Kidney (tissue), 14 donors: ENCODE results near the gene PSEN1. TPM values are rescaled to one million over a fixed set of nuclear protein-coding genes. Genes with fewer than 3 reads are reported as not detected.

Experiments
- DNase-seq, 5 donors: peaks; one replicate each; pipeline ENCODE4 v3.0.0-alpha.2; 2013 to 2020
- FAIRE-seq: peaks from 2 replicates; lab custom pipeline; 2012; peaks lifted over from hg19 to GRCh38; lab: Jason Lieb, UNC
- H3K27ac ChIP-seq, 2 donors: one replicate each; pipeline ENCODE4 v1.7.0; 2013; ENCODE audit warnings: low read depth in 2 of 2, low read length in 2 of 2, inconsistent platforms in 1 of 2
- H3K27me3 ChIP-seq: one replicate; pipeline ENCODE4 v1.7.1; 2013; ENCODE audit warnings: low read length, inconsistent platforms; ENCODE audit not compliant: control insufficient read depth, insufficient read depth
- H3K36me3 ChIP-seq, 3 donors: one replicate each; pipeline versions ENCODE4 v1.7.0 to v1.7.1; 2013; ENCODE audit warnings: low read length in 3 of 3, control low read depth in 1 of 3, inconsistent platforms in 1 of 3; ENCODE audit not compliant: insufficient read depth in 3 of 3, control insufficient read depth in 2 of 3
- H3K4me1 ChIP-seq, 3 donors: one replicate each; pipeline versions ENCODE4 v1.7.0 to v1.7.1; 2013; ENCODE audit warnings: low read length in 3 of 3, inconsistent platforms in 1 of 3, low read depth in 1 of 3; ENCODE audit not compliant: control insufficient read depth in 2 of 3, insufficient read depth in 2 of 3
- H3K4me3 ChIP-seq, 3 donors: one replicate each; pipeline versions ENCODE4 v1.7.0 to v1.8.1; 2013; ENCODE audit warnings: low read length in 3 of 3, control low read depth in 1 of 3, inconsistent platforms in 1 of 3
- H3K9ac ChIP-seq, 3 donors: one replicate each; pipeline versions ENCODE4 v1.7.0 to v1.7.1; 2013; ENCODE audit warnings: low read length in 3 of 3, control low read depth in 1 of 3, inconsistent platforms in 1 of 3
- H3K9me3 ChIP-seq, 3 donors: one replicate each; pipeline versions ENCODE4 v1.7.0 to v1.7.1; 2013; ENCODE audit warnings: low read length in 3 of 3, control low read depth in 1 of 3, inconsistent platforms in 1 of 3; ENCODE audit not compliant: control insufficient read depth in 2 of 3, insufficient read depth in 1 of 3
- CTCF ChIP-seq: IDR thresholded peaks from 3 replicates; pipeline ENCODE4 v1.5.1; 2012; ENCODE audit warnings: mild to moderate bottlenecking, moderate library complexity, borderline replicate concordance; ENCODE audit not compliant: insufficient read depth; ENCODE audit errors: extremely low read depth
- intact Hi-C: fragments of 100-400 bp; cut with DNase I; formaldehyde crosslinking; loops from one replicate; pipeline ENCODE4 v1.11.1; 2022
- polyA plus RNA-seq: library from polyadenylated mRNA; stranded (reverse); fragments of 350-450 nt; fragmentation: Illumina TruSeq; extraction: RNeasy Lipid Tissue Mini Kit (QIAGEN cat#74804); gene quantifications from one replicate; pipeline ENCODE4 v1.2.3, GENCODE V29; 2014; ENCODE audit warnings: low read depth, low replicate concordance; ENCODE audit not compliant: insufficient read depth
- total RNA-seq: library from RNA; stranded (reverse); fragmentation: NEBNext Ultra II Directional; extraction: Animal tissue kit (Norgen Biotek cat#: 25700); gene quantifications from one replicate; pipeline ENCODE4 v1.2.1, GENCODE V29; 2021
- donor health status: control.
- donor health status: control.
- donor health status: control.
- donor health status: control.
- donor health status: control.
- donor health status: DM: yes; HTN: yes; CAD: no.
- donor health status: Normal renal cell carcinoma (clear cell type).

Gene PSEN1
- total and polyA plus RNA-seq, 2 donors from 2014 or later = 33.5 to 68.6 TPM

DNA sequence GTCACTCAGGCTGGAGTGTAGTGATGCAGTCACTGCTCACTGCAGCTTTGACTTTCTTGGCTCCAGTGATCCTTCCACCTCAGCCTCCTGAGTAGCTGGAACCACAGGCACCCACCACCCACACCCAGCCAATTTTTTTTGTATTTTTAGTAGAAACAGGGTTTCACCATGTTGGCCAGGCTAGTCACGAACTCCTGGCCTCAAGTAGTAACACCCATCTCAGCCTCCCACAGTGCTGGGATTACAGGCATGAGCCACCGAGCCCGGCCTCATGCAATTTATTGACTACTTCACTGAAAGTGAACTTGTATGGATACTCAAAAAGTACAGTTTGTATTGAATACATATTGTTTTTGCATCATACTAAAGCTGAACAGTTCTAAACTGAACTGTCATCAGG, 9.1 kb downstream of the PSEN1 start:
- Histone ChIP-seq H3K27me3 (no peaks in the 10 kb centered on the region), H3K9ac (no peak overlapping the region), H3K27ac (no peak overlapping the region), H3K36me3 (peaks cover 0 to 7% (median 0%) of the 10 kb centered on the region in 3 donors), H3K9me3 (no peaks in the 10 kb centered on the region), H3K4me1 (peaks cover 0 to 7% (median 2%) of the 10 kb centered on the region in 3 donors), H3K4me3 (no peak overlapping the region)
- no peak for TF ChIP-seq CTCF
- DNase-seq (no peak), FAIRE-seq (no peak)
- intact Hi-C loops = no loop called here

DNA sequence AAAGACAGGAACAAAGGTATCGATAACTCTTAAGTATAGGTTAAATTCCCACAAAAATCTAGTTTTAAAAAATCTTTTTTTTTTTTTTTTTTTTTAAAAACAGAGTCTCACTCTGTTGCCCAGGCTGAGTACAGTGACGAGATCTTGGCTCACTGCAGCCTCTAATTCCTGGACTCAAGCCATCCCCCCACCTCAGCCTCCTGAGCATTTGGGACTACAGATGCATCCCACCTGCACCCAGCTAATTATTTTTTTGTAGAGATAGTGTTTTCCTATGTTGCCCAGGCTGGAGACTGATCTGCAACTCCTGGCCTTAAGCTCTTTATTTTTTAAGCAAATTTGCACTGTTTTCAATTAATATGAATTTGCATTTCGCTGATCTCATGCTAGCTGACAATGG, 9.8 kb downstream of the PSEN1 start:
- peaks cover 0 to 7% (median 0%) of the 10 kb centered on the region in 3 donors for H3K36me3 ChIP-seq
- H3K27me3 ChIP-seq = no peaks in the 10 kb centered on the region
- H3K9me3 ChIP-seq = no peaks in the 10 kb centered on the region
- H3K4me1 ChIP-seq = peaks cover 0 to 7% (median 2%) of the 10 kb centered on the region in 3 donors
- H3K4me3 ChIP-seq = no peak overlapping the region
- no peak for DNase-seq
- intact Hi-C loops = no loop called here
- TF ChIP-seq CTCF = no peak
- no peak for FAIRE-seq
- no peak overlapping the region for H3K27ac ChIP-seq
- no peak overlapping the region for H3K9ac ChIP-seq

DNA sequence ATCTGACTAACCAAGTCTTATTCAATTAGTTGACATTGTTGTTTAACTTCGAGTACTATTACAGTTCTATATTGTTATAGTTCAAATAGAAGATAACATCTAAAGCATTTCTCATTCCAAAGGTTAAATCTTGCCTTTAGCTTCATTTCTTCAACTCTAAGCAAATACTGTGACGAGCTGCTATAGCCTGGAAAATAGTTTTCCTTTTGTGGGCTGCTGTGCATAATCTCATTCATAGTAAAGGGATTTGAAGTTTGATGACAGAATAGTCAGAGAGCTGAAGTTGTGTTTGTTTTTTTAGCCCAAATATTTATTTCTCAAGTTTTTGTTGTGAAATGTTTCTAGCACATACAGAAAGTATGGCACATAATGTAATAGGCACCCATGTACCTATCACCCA, 13.4 kb downstream of the PSEN1 start:
- DNase-seq (no peak), FAIRE-seq (no peak)
- H3K27me3 ChIP-seq = no peaks in the 10 kb centered on the region
- no peak overlapping the region for H3K9ac ChIP-seq
- H3K4me3 ChIP-seq = no peak overlapping the region
- no peaks in the 10 kb centered on the region for H3K4me1 ChIP-seq
- no peak overlapping the region for H3K27ac ChIP-seq
- no peaks in the 10 kb centered on the region for H3K9me3 ChIP-seq
- intact Hi-C loops = no loop called here
- H3K36me3 ChIP-seq = peaks cover 0 to 7% (median 0%) of the 10 kb centered on the region in 3 donors
- TF ChIP-seq CTCF = no peak

DNA sequence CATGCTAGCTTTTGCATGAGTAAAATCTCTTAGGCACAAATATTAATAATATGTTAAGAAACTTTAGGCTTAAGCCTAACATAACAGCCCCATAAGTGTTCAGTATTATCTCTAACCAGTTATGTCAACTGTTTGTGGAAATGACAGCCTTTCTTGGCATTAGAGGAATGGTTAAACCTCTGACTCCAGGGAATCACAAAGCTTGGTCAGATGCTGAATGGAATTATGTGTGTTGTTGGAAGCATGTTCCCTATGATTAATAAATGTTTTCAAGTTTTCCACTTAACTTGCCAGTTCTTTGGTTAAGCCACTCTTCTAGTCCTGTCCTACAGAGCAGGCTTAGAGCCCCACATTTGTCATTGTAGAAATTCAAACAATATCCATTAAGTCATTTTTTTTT, 17.0 kb downstream of the PSEN1 start:
- DNase-seq (no peak), FAIRE-seq (no peak)
- Histone ChIP-seq H3K4me3 (no peak overlapping the region), H3K4me1 (no peaks in the 10 kb centered on the region), H3K9me3 (no peaks in the 10 kb centered on the region), H3K9ac (no peak overlapping the region), H3K27me3 (no peaks in the 10 kb centered on the region), H3K36me3 (peaks cover 0 to 2% (median 0%) of the 10 kb centered on the region in 3 donors), H3K27ac (no peak overlapping the region)
- no peak for TF ChIP-seq CTCF
- intact Hi-C loops = no loop called here
